ENCODE results near the gene SPATS1. TPM values are rescaled to one million over a fixed set of nuclear protein-coding genes. Genes with fewer than 3 reads are reported as not detected.

Gene SPATS1
- total RNA-seq, 1 donor from 2014 or later = 1.8 TPM

DNA sequence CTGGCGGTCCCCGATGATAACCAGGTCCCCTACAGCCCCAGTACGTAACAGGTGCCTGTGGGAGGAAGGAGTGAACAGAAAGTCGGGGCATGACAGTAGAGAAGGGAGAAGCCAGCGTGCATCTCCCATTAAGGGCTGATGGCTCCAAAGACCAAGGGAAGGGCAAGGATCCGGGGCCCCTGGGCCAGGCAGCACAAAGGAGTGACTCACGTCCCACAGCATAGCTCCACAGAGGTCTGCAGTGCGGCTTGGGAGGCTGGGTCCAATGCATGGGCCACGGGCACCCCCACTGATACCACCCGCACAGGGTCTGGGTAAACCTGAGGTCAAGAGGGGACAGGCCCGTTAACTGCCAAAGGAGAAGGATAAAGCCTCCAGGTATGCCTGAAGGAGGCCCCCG is 39.6 kb upstream of the SPATS1 start:
- Histone ChIP-seq H3K9me3 (no peaks in the 10 kb centered on the region), H3K27ac (no peak overlapping the region), H3K27me3 (ENCODE audit: low read depth) (peaks cover 6% of the 10 kb centered on the region), H3K4me1 (peaks cover 2% of the 10 kb centered on the region), H3K4me3 (no peak overlapping the region), H3K36me3 (peaks cover 77% of the 10 kb centered on the region)
- TF ChIP-seq, protein P1, sequence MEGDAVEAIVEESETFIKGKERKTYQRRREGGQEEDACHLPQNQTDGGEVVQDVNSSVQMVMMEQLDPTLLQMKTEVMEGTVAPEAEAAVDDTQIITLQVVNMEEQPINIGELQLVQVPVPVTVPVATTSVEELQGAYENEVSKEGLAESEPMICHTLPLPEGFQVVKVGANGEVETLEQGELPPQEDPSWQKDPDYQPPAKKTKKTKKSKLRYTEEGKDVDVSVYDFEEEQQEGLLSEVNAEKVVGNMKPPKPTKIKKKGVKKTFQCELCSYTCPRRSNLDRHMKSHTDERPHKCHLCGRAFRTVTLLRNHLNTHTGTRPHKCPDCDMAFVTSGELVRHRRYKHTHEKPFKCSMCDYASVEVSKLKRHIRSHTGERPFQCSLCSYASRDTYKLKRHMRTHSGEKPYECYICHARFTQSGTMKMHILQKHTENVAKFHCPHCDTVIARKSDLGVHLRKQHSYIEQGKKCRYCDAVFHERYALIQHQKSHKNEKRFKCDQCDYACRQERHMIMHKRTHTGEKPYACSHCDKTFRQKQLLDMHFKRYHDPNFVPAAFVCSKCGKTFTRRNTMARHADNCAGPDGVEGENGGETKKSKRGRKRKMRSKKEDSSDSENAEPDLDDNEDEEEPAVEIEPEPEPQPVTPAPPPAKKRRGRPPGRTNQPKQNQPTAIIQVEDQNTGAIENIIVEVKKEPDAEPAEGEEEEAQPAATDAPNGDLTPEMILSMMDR (IDR thresholded peaks at IDR 0.05) = no peak
- intact Hi-C loops (cut with DNase I) = no loop called here
- ATAC-seq (no peak), DNase-seq (no peak)

DNA sequence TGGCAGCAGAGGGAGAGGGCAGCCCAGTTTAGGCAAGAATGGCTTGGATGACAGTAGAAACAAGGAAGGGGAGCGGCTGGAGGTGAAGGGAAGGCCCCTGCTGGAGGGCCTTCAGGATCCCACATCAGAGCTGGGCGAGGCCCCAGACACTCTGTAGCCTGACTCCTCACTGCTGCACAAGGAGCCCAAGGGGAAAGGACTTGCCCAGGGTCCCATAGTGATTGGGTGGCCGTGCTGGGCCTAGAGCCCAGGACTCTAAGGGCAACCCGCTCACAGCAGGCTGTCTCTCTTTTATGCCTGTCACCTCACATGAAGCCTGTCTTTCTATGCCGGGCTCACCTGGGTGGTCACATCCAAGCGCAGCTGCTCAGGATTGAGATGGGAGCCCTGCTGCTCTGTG is 38.6 kb upstream of the SPATS1 start:
- Histone ChIP-seq H3K4me1 (no peaks in the 10 kb centered on the region), H3K27me3 (ENCODE audit: low read depth) (no peaks in the 10 kb centered on the region), H3K4me3 (no peak overlapping the region), H3K27ac (no peak overlapping the region), H3K36me3 (peaks cover 87% of the 10 kb centered on the region), H3K9me3 (no peaks in the 10 kb centered on the region)
- TF ChIP-seq, protein P1 (IDR thresholded peaks at IDR 0.05) = no peak
- DNase-seq = no peak
- intact Hi-C loops (cut with DNase I) = no loop called here
- no peak for ATAC-seq

DNA sequence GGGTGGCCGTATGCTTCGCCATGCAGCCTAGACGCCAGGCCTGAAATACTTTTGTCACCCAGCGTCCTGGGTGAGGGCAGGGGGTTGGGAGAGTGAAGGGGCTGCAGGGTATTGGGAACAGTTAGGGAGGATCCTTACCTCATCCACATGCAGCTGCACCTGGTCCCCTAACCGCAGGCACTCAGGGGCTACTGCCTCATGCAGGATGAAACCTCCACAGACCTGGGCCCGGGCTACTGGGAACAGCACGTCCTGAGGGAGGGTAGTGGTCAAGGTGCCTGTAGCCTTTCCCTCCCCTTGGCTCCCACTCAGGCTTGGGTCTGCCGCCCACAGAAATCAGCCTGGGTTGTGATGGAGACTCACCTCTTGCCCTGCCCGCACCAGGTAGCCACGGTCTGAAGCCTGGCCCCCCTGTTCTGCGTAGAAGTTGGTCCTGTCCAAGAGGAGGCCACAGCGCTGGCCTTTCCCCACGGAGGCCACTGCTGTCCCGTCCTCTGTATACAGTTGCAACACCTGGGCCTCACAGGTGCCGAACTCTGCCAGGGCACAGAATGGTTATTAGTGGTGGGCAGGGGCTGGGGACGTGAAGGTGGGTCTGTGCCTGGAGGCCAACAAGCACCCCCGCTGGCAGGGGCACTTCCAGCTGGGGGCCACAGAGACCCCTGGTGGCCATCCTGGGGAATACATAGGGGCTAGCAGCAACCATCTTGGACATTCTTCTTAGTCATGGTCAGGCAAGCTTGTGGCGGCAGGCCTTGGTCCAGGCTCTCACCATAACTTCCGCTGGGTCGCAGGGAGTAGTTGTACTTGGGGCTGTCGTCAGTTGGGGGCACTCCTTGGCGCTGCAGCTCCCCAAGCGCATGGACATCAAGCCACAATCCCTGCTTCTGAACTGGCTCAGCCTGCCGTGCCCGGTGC is 37.9 kb upstream of the SPATS1 start:
- Histone ChIP-seq H3K36me3 (peaks cover 94% of the 10 kb centered on the region), H3K4me1 (no peaks in the 10 kb centered on the region), H3K27ac (no peak overlapping the region), H3K27me3 (ENCODE audit: low read depth) (no peaks in the 10 kb centered on the region), H3K4me3 (no peak overlapping the region), H3K9me3 (no peaks in the 10 kb centered on the region)
- intact Hi-C loops (cut with DNase I) = no loop called here
- ATAC-seq = peak; percentile 42 to 57
- no peak for DNase-seq
- TF ChIP-seq, protein P1 (IDR thresholded peaks at IDR 0.05) = peak; percentile 77

- ATAC-seq = no peak
- Histone ChIP-seq H3K27ac (no peak overlapping the region), H3K36me3 (peaks cover 99% of the 10 kb centered on the region), H3K4me3 (no peak overlapping the region), H3K27me3 (ENCODE audit: low read depth) (no peaks in the 10 kb centered on the region), H3K9me3 (no peaks in the 10 kb centered on the region), H3K4me1 (no peaks in the 10 kb centered on the region)
- DNase-seq = no peak
- TF ChIP-seq, protein P1 (IDR thresholded peaks at IDR 0.05) = no peak
- intact Hi-C loops (cut with DNase I) = no loop called here
Measured at GRCh38 chr6:44305200-44305725, 37.2 kb upstream of the SPATS1 start.

DNA sequence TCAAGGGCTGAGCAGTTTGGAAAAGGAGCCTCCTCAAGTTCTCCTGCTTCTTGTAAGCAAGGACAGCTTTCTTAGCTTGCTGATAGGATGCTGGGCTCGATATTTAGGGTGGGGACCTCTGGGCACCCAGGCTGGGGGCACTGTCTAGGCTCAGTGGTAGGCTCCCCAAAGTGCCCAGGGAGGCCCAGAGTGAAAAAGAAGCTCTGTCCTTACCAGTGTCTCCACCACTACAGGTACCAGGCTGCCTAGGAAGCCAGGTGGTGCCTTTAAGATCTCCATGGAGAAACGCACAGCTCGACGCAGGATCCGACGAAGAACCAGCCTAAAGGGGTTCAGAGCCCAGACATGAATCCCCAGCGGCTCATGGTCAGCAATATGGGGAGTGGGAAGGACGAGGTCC is 35.7 kb upstream of the SPATS1 start:
- intact Hi-C loops (cut with DNase I) = no loop called here
- Histone ChIP-seq H3K4me3 (no peak overlapping the region), H3K4me1 (peaks cover 1% of the 10 kb centered on the region), H3K36me3 (peaks cover 96% of the 10 kb centered on the region), H3K9me3 (no peaks in the 10 kb centered on the region), H3K27ac (no peak overlapping the region), H3K27me3 (ENCODE audit: low read depth) (no peaks in the 10 kb centered on the region)
- TF ChIP-seq, protein P1 (IDR thresholded peaks at IDR 0.05) = no peak
- ATAC-seq = no peak
- DNase-seq = no peak

Measured in lower lobe of right lung (tissue), 2 donors.